ENCODE measurements around the gene MC3R.
"Not testable (repeated sequence)": the region's sequence is repeated elsewhere in the genome, so short reads cannot be mapped to it uniquely, and the experiment has no call there.

Gene MC3R

DNA sequence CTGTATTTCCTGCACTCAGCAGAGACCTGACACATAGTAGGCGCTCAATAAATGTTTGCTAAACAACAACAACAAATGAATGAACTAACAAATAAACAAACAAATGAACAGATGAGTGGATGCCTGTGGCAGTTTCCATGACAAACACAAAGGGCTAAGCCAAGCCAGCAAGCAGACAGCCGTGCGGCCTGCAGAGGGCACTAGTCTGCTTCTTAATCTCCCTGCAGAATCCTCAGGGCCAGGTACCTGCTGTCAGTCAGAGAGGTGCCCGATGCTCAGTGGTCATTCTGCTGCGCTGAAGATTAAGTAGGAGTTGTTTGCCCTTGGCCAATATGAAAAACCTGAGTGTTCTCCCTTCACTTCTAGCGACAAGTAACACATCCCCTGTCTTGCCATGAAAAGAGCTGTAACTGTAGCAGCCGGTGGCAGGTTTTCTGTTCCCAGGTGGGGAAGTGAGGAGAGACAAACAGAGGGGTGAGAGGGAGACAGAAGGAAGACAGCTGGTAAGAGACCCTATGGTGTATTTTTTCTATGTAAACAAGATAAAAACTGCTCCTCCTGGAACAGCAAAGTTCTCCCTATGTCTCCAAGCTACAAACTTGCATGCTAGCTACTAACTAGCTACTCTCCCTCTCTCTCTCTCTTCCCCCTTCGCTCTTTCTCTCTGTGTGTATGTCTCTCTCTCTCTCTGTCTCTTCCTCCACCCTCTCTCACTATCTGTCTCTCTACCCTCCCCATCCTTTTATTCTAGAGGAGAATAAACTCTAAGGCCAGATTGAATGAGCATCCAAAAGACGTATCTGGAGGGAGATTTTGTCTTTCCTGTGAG lies at the start of gene MC3R:
Gene MC3R (plus strand): TSS at position 779 of the 829 bp plus-strand sequence. CDS start 112 bp downstream, outside the sequence.
- no peak for ATAC-seq (ENCODE audit: low read depth)
- Mint-ChIP-seq H3K4me1 (no peaks in the 10 kb centered on the region), H3K27me3 (peaks cover 18% of the 10 kb centered on the region), H3K9me3 (peaks cover 1% of the 10 kb centered on the region), H3K4me3 (no peak within 1 kb of the TSS), H3K36me3 (no peaks in the 10 kb centered on the region), H3K27ac (no peak within 1 kb of the TSS)
- DNase-seq (ENCODE audit: low spot score in 2 of 2): no peak

DNA sequence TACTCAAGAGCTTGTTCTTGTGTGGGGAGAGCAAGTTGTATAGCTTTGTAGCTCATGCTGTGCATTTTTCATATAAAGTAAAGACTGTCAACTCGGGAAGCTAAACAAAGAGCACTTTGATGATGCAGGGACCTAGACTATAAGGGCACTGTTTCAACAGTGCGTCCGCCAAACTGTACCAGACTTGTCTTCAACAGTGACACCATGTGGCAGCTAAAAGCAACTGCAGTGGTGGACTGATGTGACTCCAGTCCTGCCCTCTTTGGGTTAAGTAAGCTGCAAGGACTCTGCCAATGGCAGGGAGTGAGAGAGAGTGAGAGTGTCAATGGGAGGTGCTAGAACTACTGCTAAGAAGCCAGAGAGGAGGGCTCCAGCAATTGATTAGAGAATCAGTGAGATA lies 48.1 kb upstream of the MC3R start:
- ATAC-seq (ENCODE audit: low read depth): no peak
- no peaks in the 10 kb centered on the region for H3K36me3 Mint-ChIP-seq
- no peaks in the 10 kb centered on the region for H3K27me3 Mint-ChIP-seq
- peaks cover 17% of the 10 kb centered on the region for H3K9me3 Mint-ChIP-seq
- no peak overlapping the region for H3K4me3 Mint-ChIP-seq
- H3K27ac Mint-ChIP-seq: no peak overlapping the region
- no peak for DNase-seq (ENCODE audit: low spot score in 2 of 2)
- no peaks in the 10 kb centered on the region for H3K4me1 Mint-ChIP-seq

DNA sequence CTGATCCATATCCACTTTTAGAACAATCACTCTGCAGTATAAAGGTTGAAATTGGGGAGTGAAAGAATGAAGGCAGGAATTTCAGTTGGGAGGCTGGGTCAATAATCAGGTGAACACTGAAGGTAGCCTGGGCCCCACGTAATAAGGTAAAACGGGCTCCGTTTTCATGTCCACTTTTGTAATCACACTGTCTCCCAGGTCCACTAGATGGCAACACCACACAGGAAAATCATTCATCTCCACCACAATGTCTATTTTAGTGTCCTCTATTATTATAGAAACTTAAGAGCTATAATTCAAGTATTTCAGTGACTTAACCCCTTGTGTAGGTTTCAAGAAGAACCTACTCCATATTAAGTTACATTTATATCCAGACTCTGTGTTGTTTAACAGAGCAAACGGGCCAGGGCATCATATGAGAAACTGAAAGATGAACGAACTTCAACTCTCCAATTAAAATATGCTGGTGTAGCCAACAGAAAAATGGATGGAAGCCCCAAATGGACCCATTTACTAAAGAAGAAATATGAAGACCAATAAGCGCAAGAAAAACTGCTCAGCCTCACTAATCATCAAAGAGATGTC lies 45.9 kb upstream of the MC3R start:
- ATAC-seq (ENCODE audit: low read depth) (no peak), DNase-seq (ENCODE audit: low spot score in 2 of 2) (no peak)
- no peak overlapping the region for H3K4me3 Mint-ChIP-seq
- H3K27ac Mint-ChIP-seq: no peak overlapping the region
- no peaks in the 10 kb centered on the region for H3K36me3 Mint-ChIP-seq
- H3K9me3 Mint-ChIP-seq: peaks cover 17% of the 10 kb centered on the region
- H3K27me3 Mint-ChIP-seq: no peaks in the 10 kb centered on the region
- no peaks in the 10 kb centered on the region for H3K4me1 Mint-ChIP-seq

DNA sequence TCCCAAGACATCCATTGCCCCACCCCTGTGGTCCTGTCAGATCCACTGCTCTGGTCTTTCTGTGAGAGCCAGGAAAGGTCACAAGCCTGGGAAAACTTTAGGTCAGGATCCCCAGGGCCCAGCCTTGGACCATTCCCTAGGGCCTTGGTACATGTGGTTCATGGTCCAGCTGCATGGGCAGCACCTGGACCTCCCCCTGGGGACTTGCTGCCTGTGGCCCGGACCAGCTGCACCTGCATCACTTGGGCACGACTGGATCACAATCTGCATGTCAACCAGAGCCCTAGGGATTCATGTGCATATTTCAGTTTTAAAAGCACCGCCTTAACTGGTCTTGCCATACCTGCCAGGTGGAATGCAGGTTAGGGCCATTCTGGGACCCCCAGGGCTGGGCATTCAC lies 44.3 kb upstream of the MC3R start:
- Mint-ChIP-seq H3K27ac (no peak overlapping the region), H3K4me1 (no peaks in the 10 kb centered on the region), H3K9me3 (peaks cover 14% of the 10 kb centered on the region), H3K27me3 (no peaks in the 10 kb centered on the region), H3K36me3 (no peaks in the 10 kb centered on the region), H3K4me3 (no peak overlapping the region)
- ATAC-seq (ENCODE audit: low read depth): no peak
- no peak for DNase-seq (ENCODE audit: low spot score in 2 of 2)

DNA sequence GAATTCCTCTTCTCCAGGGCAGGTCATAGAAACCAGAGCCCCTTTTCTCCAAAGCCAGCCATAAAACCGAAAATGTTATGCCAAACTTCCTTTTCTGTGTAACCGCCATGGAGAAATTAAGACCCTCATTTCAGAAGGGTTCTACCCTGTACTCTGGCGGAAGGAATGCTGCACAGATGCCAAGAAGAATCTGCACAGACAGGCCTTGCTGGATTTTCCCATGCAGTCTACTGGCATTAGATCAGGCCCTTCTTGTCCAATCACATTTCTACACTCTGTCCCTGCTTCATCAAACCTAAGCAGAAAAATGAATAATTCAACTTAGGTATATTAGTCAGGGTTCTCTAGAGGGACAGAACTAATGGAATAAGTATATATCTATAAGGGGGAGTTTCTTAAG lies 43.2 kb upstream of the MC3R start:
- H3K4me3 Mint-ChIP-seq: no peak overlapping the region
- ATAC-seq (ENCODE audit: low read depth) (no peak), DNase-seq (ENCODE audit: low spot score in 2 of 2) (no peak)
- H3K9me3 Mint-ChIP-seq: peaks cover 9% of the 10 kb centered on the region
- no peaks in the 10 kb centered on the region for H3K27me3 Mint-ChIP-seq
- H3K36me3 Mint-ChIP-seq: no peaks in the 10 kb centered on the region
- no peaks in the 10 kb centered on the region for H3K4me1 Mint-ChIP-seq
- H3K27ac Mint-ChIP-seq: no peak overlapping the region

DNA sequence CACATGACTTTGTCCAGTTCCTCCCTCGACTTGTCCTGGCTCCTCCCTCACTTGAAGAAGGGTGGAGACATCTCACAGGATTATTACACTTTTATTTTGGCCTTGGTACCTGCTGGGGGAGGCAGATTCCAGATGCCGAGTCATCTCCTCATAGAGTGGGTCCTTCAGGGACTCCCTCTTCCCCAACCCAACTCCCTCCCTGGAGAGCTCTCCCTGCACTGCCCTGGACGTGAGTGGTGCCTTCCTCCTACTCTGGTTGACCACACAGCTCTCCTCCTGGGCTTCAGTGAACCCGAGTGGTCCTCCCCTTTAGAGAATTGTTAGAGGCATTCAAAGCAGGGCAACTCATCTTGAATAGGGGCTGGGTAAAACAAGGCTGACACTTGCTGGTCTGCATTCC lies 40.9 kb upstream of the MC3R start:
- no peak for DNase-seq (ENCODE audit: low spot score in 2 of 2)
- ATAC-seq (ENCODE audit: low read depth): no peak
- H3K27ac Mint-ChIP-seq: no peak overlapping the region
- H3K36me3 Mint-ChIP-seq: no peaks in the 10 kb centered on the region
- H3K9me3 Mint-ChIP-seq: peaks cover 2% of the 10 kb centered on the region
- no peak overlapping the region for H3K4me3 Mint-ChIP-seq
- H3K27me3 Mint-ChIP-seq: no peaks in the 10 kb centered on the region
- H3K4me1 Mint-ChIP-seq: no peaks in the 10 kb centered on the region

DNA sequence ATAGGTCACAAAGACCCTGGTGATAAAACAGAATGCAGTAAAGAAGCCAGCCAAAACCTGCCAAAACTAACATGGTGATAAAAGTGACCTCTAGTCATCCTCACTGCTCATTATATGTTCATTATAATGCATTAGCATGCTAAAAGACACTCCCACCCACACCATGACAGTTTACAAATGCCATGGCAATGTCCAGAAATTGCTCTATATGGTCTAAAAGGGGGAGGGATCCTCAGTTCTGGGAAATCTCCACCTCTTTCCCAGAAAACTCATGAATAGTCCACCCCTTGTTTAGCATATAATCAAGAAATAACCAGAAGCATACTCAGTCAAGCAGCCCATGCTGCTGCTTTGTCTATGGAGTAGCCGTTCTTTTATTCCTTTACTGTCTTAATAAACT lies 40.4 kb upstream of the MC3R start:
- ATAC-seq (ENCODE audit: low read depth) (no peak), DNase-seq (ENCODE audit: low spot score in 2 of 2) (no peak)
- Mint-ChIP-seq H3K4me1 (no peaks in the 10 kb centered on the region), H3K27ac (no peak overlapping the region), H3K27me3 (no peaks in the 10 kb centered on the region), H3K4me3 (no peak overlapping the region), H3K36me3 (no peaks in the 10 kb centered on the region), H3K9me3 (no peaks in the 10 kb centered on the region)

DNA sequence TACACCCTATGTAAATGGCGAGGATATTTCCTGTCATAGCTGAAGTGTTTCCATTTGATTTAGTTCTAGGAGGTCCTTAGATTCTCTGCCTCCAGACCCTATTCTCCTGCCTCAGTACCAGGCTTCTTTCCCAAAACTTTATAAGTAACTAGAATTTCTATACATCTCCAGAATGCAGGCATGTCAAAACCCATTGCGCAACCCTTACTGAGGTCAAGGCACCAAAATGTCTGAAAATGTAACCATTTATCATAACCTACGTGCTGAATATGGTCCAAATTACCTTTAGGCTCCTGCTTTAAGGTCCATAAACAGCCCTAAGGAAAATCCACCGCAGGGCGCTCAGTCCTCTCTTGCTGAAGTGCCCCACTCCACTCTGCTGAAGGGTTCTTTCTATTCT lies 37.5 kb upstream of the MC3R start:
- H3K4me1 Mint-ChIP-seq: no peaks in the 10 kb centered on the region
- ATAC-seq (ENCODE audit: low read depth) (no peak), DNase-seq (ENCODE audit: low spot score in 2 of 2) (no peak)
- no peaks in the 10 kb centered on the region for H3K36me3 Mint-ChIP-seq
- H3K27me3 Mint-ChIP-seq: no peaks in the 10 kb centered on the region
- H3K4me3 Mint-ChIP-seq: no peak overlapping the region
- H3K9me3 Mint-ChIP-seq: peaks cover 3% of the 10 kb centered on the region
- H3K27ac Mint-ChIP-seq: no peak overlapping the region

DNA sequence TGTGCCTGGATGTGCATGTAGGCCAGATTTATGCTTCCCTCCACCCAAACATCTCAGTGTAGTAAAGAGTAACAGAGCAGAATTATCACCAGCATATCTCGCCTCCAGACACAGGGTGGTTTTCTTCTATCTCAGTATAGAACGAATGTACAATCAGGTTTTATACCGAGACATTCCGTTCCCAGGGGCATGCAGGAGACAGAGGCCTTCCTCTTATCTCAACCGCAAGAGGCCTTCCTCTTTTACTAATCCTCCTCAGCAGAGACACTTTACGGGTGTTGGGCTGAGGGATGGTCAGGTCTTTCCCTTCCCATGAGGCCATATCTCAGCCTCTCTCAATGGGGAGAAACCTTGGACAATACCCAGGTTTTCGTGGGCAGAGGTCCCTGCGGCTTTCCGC lies 36.4 kb upstream of the MC3R start:
- no peak for ATAC-seq (ENCODE audit: low read depth)
- no peak for DNase-seq (ENCODE audit: low spot score in 2 of 2)
- no peak overlapping the region for H3K27ac Mint-ChIP-seq
- H3K36me3 Mint-ChIP-seq: no peaks in the 10 kb centered on the region
- no peaks in the 10 kb centered on the region for H3K4me1 Mint-ChIP-seq
- peaks cover 3% of the 10 kb centered on the region for H3K9me3 Mint-ChIP-seq
- H3K4me3 Mint-ChIP-seq: no peak overlapping the region
- H3K27me3 Mint-ChIP-seq: no peaks in the 10 kb centered on the region

DNA sequence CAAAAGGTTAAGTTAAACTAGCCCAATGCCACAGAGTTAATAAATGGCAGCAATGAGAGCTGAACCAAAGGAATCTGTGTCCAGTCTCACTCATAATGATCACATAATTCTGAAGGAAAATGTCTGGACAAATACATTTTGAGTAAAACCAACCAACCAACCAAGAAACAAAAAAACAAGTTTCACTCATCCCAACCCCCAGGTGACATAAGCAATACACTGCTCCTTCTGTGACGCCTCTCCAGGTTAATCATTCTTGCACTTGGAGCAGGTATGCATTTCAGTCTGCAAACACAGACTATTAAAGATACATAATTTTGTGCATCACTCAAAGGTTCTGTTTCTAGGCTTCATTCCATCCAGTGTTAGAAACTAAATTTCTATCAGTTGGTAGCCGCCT lies 35.2 kb upstream of the MC3R start:
- peaks cover 3% of the 10 kb centered on the region for H3K9me3 Mint-ChIP-seq
- H3K4me1 Mint-ChIP-seq: no peaks in the 10 kb centered on the region
- H3K4me3 Mint-ChIP-seq: no peak overlapping the region
- no peaks in the 10 kb centered on the region for H3K27me3 Mint-ChIP-seq
- no peaks in the 10 kb centered on the region for H3K36me3 Mint-ChIP-seq
- ATAC-seq (ENCODE audit: low read depth) (no peak), DNase-seq (ENCODE audit: low spot score in 2 of 2) (no peak)
- H3K27ac Mint-ChIP-seq: no peak overlapping the region

DNA sequence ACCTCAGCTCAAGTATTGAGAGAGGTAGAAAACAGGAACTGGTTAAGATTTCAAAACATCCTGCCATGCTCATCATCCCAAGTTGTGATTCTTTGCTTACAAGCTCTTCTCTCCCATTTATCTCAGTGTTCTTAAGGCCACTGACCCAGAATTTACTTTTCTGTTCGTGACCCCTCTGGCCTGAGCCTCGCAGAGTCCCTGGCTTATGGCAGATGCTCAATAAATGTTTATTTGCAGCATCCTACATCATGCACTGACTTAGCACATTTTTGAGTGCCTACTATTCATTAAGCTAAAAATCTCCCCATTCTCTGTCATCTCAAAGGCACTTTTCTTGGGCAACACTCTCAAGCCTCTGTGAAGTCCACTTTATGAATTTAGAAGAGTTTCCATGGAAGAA lies 33.4 kb upstream of the MC3R start:
- ATAC-seq (ENCODE audit: low read depth): no peak
- H3K36me3 Mint-ChIP-seq: no peaks in the 10 kb centered on the region
- no peak overlapping the region for H3K4me3 Mint-ChIP-seq
- no peak for DNase-seq (ENCODE audit: low spot score in 2 of 2)
- peaks cover 8% of the 10 kb centered on the region for H3K9me3 Mint-ChIP-seq
- H3K27me3 Mint-ChIP-seq: no peaks in the 10 kb centered on the region
- H3K27ac Mint-ChIP-seq: no peak overlapping the region
- no peaks in the 10 kb centered on the region for H3K4me1 Mint-ChIP-seq

DNA sequence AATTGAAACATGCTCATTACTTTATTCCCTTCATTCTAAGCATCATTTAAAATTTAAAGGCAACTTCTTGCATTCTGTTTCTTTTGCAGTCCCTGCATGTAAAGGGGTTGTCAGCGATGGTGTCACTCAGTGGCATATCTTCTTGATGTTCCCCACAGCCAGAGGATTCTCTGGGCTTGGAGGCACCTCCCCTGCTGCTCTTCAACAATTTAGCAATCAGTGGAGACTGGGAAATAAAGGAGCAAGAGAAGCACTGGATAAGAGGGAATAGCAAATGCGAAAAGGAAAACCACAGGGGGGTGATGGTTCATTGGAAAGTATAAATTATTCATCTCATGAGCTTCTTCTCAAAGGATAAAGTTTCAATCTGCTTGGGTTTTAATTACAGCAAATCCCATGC lies 30.7 kb upstream of the MC3R start:
- H3K27me3 Mint-ChIP-seq: no peaks in the 10 kb centered on the region
- H3K36me3 Mint-ChIP-seq: no peaks in the 10 kb centered on the region
- H3K27ac Mint-ChIP-seq: no peak overlapping the region
- H3K9me3 Mint-ChIP-seq: peaks cover 11% of the 10 kb centered on the region
- ATAC-seq (ENCODE audit: low read depth) (no peak), DNase-seq (ENCODE audit: low spot score in 2 of 2) (no peak)
- no peaks in the 10 kb centered on the region for H3K4me1 Mint-ChIP-seq
- no peak overlapping the region for H3K4me3 Mint-ChIP-seq

DNA sequence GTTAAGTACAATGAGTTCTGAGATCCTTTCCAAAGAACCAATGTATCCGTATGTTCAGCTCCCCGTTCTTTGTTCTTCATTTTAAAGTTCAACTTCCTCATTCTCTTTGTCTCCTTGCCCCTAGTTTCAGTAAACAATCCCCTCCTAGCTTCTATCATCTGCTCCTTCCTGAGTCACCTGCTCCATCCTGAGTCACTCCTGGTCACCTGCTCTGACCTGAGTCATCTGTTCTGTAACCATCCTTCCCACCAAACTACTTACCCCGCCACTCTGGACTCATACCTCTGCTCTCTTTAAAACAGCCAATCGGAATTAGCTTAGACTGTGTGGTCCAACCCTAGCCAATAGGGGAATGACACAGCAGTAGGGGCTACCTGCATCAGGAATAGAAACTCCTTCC lies 27.3 kb upstream of the MC3R start:
- not testable (repeated sequence) for H3K9me3 Mint-ChIP-seq; H3K27ac Mint-ChIP-seq; H3K4me1 Mint-ChIP-seq; H3K4me3 Mint-ChIP-seq; DNase-seq (ENCODE audit: low spot score in 2 of 2); H3K27me3 Mint-ChIP-seq; ATAC-seq (ENCODE audit: low read depth); H3K36me3 Mint-ChIP-seq

DNA sequence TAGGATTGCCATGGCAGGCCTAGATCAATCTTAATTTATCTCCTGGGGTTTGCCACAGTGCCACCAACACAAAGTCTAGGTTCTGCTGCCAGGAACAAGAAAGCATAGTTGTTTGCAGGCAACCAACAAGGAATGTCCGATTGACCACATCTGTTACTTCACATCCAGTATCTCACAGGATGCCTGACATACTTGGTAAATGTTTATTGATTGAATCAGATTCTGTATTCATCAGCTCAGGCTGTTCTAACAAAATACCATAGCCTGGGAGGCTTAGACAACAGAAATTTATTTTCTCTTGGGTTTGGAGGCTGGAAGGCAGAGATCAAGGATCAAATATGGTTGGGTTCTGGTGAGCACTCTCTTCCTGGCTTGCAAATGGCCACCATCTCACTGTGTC lies 26.3 kb upstream of the MC3R start:
- peaks cover 8% of the 10 kb centered on the region for H3K9me3 Mint-ChIP-seq
- H3K27ac Mint-ChIP-seq: no peak overlapping the region
- no peaks in the 10 kb centered on the region for H3K36me3 Mint-ChIP-seq
- H3K4me1 Mint-ChIP-seq: no peaks in the 10 kb centered on the region
- ATAC-seq (ENCODE audit: low read depth) (no peak), DNase-seq (ENCODE audit: low spot score in 2 of 2) (no peak)
- H3K27me3 Mint-ChIP-seq: peaks cover 3% of the 10 kb centered on the region
- H3K4me3 Mint-ChIP-seq: no peak overlapping the region

DNA sequence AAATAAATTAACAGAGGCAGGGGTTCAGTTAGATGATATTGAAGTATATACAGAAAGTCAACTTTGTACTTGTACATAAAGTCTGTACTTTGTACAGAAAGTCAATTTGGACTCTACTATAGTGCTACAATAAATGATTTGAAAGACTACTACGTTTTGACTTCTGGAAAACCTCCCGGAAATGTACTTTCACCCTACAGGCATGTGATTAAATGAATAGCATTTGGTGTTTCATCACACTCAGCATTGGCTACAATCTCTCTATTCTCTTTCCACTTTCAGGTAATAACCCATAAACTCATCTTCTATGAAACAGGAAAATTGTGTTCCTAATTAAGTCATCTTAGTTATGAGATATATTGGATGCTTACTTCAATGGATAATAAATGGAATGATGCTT lies 25.6 kb upstream of the MC3R start:
- peaks cover 8% of the 10 kb centered on the region for H3K9me3 Mint-ChIP-seq
- no peak for ATAC-seq (ENCODE audit: low read depth)
- no peak overlapping the region for H3K27ac Mint-ChIP-seq
- no peak for DNase-seq (ENCODE audit: low spot score in 2 of 2)
- H3K4me1 Mint-ChIP-seq: no peaks in the 10 kb centered on the region
- H3K27me3 Mint-ChIP-seq: peaks cover 3% of the 10 kb centered on the region
- H3K4me3 Mint-ChIP-seq: no peak overlapping the region
- no peaks in the 10 kb centered on the region for H3K36me3 Mint-ChIP-seq
